GM19025 (cell line): Measurements from ENCODE around the gene SLC1A7.

Experiments
- ATAC-seq: cut with Tn5 transposase; IDR thresholded peaks from one replicate; pipeline ENCODE4 v1.9.1; 2021; ENCODE audit warnings: mild to moderate bottlenecking, low read depth, moderate library complexity; ENCODE audit not compliant: unreplicated experiment

Gene SLC1A7

DNA sequence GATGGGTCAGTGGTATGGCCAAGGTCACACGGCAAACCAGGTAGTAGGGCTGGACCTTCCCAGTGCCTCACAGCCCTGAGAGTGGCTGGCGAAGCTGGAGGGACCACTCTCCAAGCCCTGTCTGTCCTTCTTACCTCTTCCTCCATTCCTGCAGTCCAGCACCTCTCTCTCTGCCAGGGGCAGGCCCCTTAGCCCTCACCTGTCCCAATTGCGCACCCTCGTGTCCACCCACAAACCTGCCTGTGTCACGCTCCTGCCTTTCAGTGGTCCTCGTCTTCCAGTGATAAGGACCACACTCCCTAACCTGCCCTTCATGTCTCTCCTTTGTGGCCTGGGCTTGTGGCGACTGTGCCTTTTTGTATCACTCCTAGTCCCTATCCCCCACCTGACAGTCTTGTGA lies 77.0 kb downstream of the SLC1A7 start:
- ATAC-seq: no peak

DNA sequence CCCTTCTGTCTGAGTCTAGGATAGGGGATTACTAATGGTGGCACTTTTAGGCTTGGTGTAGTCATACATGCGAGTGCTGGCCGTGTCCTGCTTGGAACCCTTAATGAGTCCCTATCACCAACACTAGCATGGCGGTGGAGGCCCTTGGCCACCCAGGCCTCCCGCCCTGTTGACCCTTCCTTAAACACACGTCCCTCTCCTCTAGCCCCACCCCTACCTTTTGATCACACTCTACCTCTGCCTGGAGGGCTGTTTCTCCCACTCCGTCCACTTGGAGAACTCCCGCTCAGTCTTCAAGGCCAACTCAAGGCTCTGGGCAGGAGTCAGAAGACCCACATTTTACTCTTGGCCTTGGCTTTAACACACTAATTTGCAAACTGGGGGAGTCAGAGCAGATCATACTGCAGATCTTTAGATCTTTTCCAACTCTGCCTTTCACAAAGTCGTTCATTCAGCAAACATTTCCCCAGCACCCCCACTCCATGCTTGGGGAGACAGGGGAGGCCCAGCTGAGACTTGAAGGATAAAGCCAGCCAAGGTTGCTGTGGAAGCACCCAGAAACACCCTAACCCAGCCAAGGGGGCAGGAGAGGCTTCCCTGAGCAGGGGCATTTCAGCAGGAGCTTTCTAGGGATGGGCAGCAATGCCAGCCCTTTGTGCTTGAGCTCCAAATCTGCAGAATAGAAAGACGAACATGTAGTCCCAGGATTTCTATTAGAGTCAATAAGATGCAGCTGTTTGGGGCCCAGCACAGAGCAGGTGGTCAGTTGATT lies 78.5 kb downstream of the SLC1A7 start:
- no peak for ATAC-seq

DNA sequence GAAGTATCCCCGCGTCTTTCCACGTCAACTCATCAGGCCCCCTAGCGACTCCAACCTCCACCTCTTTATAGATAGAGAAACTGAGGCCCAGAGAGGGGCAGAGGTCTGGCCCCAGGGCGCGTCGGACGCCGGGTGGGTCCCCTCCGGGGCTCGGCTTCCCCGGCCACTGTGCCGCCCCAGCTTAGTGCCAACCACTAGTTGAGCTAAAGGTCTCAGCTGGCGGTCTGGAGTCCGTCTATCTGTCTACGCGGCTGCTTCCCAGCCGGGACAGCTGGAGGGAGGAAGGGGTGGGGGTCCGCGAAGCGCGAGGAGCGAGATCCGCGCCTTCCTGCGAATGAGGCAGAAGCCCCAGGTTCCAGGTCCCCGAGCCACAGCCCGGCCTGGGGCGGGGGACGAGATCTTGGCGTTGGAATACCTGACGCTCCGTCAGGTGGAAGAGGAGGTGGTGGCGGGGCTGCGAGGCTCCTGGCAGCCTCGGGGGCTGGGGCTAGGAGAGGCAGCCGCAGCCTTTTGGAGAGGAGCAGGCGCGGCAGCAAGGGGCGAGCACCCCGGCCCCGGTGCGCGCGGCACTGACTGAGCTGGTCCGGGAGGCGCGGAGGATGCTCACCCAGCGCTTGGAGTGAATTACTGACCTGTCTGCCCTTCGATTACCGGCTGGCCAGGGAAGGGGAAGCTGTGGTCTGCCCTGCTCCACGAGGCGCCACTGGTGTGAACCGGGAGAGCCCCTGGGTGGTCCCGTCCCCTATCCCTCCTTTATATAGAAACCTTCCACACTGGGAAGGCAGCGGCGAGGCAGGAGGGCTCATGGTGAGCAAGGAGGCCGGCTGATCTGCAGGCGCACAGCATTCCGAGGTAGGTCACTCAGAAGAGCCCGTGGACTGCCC lies 79.5 kb downstream of the SLC1A7 start:
- no peak for ATAC-seq

DNA sequence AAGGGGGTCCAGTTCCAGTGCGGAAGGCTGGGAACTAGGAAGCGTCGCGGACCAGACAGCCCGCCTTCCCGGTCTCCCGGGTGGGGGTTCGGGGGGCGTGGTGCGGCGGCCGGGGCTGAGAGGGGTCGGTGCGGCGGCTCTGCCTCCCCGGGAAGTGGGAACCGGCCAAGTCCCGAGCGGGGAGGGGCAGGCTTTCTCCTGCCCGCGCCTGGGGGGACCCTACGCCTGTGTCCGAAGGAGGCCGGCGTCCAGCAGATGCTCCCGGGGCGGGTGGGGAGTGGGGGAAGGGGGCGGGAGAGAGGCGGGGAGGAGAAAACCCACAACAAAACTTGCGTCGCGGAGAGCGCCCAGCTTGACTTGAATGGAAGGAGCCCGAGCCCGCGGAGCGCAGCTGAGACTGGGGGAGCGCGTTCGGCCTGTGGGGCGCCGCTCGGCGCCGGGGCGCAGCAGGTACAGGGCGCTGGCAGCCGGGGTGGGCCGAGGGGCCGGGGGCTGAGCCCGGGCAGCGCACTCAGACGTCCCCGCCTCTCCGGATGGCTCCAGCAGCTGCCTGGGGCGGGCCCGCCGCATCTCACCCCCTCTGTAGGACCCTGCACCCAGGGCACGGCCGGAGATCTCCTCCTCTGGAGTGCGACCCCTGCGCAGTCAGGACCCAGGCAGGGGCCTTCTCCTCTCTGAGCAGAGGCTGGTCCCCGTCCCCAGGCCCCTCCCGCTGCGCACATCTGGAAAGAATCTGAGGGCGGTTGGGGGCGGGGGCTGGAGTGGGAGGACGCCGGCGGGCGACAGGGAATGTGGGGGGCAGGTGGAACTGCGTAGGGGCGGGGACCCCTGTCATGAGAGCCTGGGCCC lies 80.4 kb downstream of the SLC1A7 start, which contains the start of gene PODN:
Gene PODN, plus strand, starts transcription at position 355 of the 849 bp plus-strand sequence. CDS start 7,643 bp downstream, outside the sequence.
- ATAC-seq: no peak

DNA sequence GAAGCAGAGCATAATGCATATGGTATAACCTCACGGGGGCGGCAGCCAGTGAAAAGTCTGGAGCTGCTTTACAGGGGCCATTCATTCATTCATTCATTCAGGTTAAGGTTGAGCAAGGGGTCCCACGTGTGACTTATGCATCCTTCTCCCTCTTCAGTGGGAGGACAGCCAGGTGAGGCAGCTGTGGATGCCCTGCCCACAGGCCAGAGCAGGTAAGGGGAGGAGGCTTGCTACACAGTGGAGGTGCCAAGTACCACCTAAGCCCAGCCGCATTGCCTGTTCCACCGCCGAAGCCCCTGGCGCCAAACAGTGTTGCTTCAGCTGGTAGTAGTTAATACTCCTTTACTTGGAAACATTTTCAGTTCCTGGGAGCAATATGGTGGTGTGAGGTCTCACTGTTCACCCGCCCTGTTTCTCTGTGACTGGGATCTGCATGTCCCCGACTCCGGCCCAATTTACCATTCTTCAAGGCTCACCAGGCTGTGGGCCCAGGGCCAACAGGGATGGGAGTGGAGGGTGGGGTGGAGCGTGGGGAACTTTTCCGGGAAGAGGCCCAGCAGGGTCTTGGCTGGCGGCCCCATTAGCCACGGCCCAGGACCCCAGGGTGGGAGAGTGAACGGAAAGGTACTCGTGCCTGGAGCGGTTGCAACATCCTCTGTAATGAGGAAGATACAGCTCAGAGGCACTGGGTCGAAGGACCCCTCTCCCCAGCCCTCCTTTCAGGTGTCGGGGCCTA lies 81.1 kb downstream of the SLC1A7 start:
- no peak for ATAC-seq

DNA sequence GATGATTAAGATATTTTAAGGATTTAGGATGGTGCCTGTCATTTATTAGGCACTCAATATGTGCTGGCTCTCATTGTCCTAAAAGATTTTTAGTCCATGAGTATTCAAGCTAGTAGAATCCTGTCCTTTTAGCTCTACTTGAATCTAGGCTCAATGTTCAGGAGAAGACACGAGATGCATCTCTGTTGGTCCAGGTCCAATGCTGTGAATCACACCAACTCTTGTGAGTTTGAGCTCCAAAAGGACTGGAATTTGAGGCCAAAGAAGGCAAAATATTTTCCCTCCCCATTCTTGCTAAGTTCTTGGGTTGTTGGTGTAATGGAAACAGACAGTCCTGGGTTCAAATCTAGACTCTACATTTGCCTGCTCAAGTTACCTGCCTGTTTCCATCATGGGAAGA lies 81.9 kb downstream of the SLC1A7 start:
- ATAC-seq: no peak

DNA sequence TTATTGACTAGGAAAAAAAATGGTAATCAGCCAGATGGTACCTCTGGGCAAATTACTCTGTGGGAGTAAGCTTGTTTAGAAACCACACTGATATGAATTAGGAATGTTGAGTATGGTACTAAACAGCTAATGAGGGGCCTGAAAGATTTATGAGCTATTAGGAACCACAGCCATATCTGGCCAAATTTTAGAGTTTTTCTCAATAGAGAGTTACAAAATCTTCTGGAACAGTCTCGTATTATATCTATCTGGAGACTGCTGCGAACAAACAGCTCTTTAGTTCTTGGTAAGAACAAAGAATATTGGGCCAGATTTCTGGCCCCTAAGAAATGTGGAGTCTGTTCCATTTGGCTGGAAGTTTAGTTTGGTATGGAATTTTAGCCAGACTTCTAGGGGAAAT lies 85.3 kb downstream of the SLC1A7 start:
- ATAC-seq: no peak

DNA sequence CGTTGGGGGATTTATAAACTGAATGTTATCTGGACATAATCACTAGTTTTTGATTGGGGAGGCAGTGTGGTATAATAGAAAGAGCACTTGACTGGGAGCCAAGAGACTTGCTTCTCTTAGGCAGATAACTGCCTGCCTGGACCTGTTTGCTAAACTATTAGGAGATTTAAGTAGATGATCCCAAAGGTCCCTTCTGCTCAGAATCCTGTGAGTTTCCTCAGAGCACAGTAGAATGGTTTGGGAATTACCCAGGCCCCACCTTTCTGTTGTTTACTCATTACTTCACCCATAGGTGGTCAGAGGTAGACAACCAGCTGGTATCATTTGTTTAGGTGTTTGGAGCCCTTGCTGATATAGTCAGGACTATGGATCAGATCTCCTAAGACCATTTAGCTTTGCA lies 90.8 kb downstream of the SLC1A7 start:
- ATAC-seq: no peak

DNA sequence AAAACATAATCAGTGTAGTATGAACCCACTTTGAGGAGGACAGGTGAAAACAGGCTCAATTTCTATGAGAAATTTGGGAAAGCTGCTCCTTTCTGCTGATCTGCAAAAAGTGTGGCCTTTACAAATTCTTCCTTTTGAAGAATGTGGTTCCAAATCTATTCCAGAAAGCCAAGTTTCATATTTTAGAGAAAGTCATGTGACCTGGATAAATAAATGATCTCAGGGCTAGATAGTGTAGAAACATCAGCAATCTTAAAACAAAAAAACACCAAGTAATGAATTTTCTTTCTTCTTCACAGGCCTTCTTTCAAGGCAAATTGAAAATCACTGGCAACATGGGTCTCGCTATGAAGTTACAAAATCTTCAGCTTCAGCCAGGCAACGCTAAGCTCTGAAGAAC lies 92.1 kb downstream of the SLC1A7 start:
- ATAC-seq: no peak

DNA sequence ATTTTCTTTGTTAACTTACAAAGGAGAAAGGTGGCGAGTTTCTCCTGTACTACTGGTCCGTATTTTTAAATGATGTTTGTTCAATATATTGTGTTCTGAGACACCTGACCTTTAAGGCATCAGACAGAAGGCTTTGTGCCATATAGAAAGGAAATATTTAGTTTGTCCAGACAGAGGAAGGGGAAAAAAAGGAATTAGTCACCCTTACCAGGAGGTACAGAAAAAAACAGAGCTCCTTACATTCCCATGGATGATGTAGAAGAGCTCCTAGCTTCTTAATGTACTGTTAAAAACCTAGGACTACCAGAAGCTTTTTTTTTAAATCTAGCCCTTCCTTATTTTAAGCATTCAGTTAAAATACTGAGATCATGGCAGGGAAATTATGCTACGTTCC lies 92.9 kb downstream of the SLC1A7 start:
- no peak for ATAC-seq

DNA sequence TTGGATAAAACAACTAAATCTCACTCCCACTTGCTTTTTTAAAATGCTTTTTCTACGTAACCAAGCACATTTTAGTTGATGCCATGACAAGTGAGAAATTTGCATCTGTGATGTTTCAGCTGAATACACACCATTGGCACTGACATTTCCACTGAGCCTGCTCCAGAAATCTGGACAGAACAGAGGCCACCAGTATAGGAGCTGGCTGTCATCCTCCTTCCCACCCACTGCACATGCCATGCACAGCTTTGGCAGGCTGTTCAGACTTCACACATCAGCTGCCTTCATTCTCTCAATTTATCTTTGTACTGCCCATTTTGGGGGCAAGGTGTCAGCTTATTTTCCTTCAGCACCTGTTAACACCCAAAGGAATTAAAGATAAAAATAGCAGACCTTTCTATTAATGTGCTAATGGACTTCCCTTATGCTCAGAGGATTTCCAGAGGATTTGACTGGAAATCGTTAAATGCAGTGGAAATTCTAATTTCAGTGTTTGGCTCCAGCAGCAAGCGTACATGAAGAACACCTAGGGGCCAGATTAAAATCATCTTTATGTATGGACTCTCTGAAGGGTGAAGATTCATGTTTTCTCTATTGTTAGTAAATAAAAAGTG lies 93.4 kb downstream of the SLC1A7 start:
- no peak for ATAC-seq

DNA sequence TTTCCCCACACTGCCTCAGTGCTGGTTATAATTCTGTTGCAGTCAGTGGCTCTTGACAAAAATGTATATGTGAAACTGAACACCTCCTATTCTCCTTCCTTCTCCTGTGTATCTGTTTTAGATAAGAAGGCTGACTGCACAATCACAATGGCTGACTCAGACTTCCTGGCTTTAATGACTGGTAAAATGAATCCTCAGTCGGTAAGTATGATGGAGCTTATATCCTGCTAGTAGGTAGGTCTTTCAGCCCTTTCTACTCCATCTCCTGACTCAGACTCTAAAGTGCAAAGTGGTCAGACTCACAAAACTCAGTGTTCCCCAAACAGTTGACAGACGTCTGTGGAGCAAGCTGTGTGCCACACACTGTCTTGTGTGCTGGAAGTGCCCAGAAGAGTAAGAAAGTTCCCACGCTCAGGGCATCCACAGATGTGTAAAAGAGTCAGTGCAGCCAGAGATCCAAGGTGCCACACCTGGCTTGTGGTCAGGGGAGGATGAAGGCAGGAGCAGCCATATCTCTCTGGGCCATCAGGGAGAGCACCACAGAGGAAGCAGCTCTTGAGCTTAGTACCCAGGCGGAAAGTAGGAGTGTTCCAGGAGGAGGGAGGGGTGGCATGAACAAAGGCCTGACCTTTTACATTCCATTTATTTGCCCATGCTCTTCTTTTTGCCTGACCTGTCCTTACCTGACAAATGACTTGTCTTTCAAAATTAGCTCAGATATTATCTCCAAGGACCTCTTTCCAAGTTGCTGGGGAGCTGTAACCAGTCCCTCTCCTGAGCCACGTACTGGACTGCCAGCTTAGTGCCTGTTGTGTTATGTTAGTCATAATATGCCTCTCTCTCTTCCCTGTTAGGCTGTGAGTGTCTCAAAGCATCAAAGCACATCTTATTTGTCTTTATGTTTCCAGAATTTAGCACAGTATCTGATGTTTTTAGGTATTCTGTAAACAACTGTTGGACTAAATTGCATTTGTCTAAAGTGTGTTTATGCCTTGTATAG lies 94.4 kb downstream of the SLC1A7 start:
- no peak for ATAC-seq

DNA sequence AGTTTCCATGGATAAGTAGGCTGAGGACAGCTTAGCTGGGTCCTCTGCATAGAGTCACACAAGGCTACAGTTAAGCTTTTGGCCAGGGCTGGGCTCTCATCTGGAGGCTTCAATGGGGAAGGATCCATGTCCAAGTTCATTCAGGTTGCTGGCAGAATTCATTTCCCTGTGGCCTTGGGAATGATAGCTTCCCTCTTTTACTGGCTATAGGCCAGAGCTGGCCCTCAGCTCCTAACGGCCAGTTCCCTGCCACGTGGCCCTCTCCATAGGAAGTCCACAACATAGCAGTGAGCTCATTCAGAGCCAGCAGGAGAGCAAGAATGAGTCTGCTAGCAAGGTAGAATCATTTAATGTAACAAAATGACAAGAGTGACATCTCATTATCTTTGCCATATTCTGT lies 95.5 kb downstream of the SLC1A7 start:
- ATAC-seq: no peak

DNA sequence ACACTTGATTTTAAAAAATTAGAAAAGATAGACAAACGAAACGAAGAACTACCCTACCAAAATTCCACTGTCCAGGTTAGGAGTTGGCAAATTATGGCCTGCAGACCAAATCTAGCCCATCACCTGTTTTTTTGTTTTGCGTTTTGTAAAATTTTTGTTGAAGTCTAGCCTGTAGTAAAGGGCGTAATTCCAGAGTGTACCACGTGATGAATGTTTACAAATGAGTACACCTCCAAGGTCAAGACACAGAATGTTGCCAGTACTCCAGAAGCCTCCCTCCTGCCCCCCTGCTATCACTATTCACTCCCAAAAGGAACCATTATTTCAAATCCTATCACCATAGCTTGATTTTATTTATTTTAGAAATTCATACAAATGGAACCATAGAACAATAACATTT lies 97.5 kb downstream of the SLC1A7 start:
- ATAC-seq: no peak

DNA sequence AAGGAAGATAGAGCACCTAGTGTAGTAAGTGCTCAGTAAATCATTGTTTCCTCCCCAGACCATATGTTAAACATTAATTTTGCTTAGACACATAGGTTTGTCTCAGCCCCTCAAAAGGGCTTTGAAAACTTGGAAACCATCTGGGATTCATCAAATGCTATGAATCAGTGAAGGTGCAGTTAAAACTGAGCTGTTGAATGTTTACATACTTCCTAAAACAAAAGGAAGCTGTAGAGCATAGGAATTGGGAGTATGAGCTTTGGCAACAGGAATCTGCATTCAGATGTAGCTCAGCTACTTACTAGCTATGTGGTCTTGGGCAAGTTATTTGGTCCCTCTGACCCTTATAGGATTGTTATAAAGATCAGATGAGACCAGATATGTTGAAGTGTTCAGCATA lies 99.2 kb downstream of the SLC1A7 start:
- no peak for ATAC-seq

DNA sequence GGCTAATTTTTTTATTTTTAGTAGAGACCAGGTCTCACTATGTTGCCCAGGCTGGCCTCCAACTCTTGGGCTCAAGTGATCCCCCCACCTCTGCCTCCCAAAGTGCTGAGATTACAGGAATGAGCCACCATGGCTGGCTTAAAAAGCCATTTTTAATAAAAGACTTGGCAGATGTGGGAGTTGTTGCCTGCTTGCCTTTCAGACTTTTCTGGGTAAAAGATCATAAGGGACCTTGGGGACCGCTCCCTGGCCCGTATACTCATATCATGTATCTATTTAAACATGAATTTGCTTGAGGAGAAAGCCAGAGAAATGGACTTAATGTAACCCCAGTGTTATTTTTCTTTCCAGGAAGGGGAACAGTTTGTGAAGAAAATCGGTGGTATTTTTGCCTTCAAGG lies 103.9 kb downstream of the SLC1A7 start:
- ATAC-seq: no peak
